Lung (tissue), 12 donors: ENCODE results near the gene WDR20. TPM values are rescaled to one million over a fixed set of nuclear protein-coding genes. Genes with fewer than 3 reads are reported as not detected.

Experiments
- ATAC-seq: fragments of 200-7000 bp; cut with Tn5 transposase; one replicate; pipeline ENCODE4 v1.9.1; 2020; ENCODE audit warnings: moderate number of reproducible peaks; ENCODE audit not compliant: insufficient read depth, low FRiP score
- DNase-seq, 3 donors: peaks; one replicate each; pipeline ENCODE4 v3.0.0-alpha.2; 2013 to 2017
- H3K27ac ChIP-seq, 2 donors: one replicate each; pipeline ENCODE4 v1.5.1; 2013; ENCODE audit warnings: mild to moderate bottlenecking in 2 of 2, moderate library complexity in 2 of 2, control low read depth in 1 of 2, inconsistent platforms in 1 of 2, low read depth in 1 of 2, low read length in 1 of 2
- H3K27me3 ChIP-seq, 3 donors: one replicate each; pipeline ENCODE4 v1.5.1; 2013; ENCODE audit warnings: low read length in 2 of 3; ENCODE audit not compliant: control insufficient read depth in 3 of 3, insufficient read depth in 3 of 3
- H3K36me3 ChIP-seq, 4 donors: one replicate each; pipeline ENCODE4 v1.5.1; 2013; ENCODE audit warnings: low read length in 4 of 4, mild to moderate bottlenecking in 1 of 4, moderate library complexity in 1 of 4; ENCODE audit not compliant: control insufficient read depth in 4 of 4, insufficient read depth in 4 of 4
- H3K4me1 ChIP-seq, 5 donors: one replicate each; pipeline ENCODE4 v1.5.1; 2013; ENCODE audit warnings: low read length in 5 of 5, mild to moderate bottlenecking in 2 of 5, moderate library complexity in 1 of 5; ENCODE audit not compliant: control insufficient read depth in 5 of 5, insufficient read depth in 5 of 5
- H3K4me3 ChIP-seq: one replicate; pipeline ENCODE4 v1.5.1; 2013; ENCODE audit warnings: mild to moderate bottlenecking, control low read depth, moderate library complexity
- H3K9ac ChIP-seq, 2 donors: one replicate each; pipeline ENCODE4 v1.5.1; 2013; ENCODE audit warnings: low read length in 2 of 2, control low read depth in 1 of 2; ENCODE audit not compliant: insufficient read depth in 1 of 2
- H3K9me3 ChIP-seq, 4 donors: one replicate each; pipeline ENCODE4 v1.5.1; 2013; ENCODE audit warnings: low read length in 3 of 4, mild to moderate bottlenecking in 1 of 4, moderate library complexity in 1 of 4; ENCODE audit not compliant: control insufficient read depth in 4 of 4, insufficient read depth in 3 of 4
- WGBS, 2 donors: extraction: QIAGEN DNeasy Blood & Tissue Kit; methylation state at CpG; one replicate each; pipeline ENCODE4 v1.1.7; 2013; 5-methylcytosine and 5-hydroxymethylcytosine counted together
- polyA plus RNA-seq, 2 donors: library from polyadenylated mRNA; stranded (reverse); fragments of 200-250 nt; gene quantifications; one replicate each; pipeline ENCODE4 v1.2.1, GENCODE V29; 2013
- total RNA-seq, 2 donors: library from RNA; depleted of rRNA in 1 of 2; stranded (reverse); fragments of >200 nt in 1 of 2; gene quantifications; one replicate each; pipeline ENCODE4 v1.2.1, GENCODE V29; 2014 to 2021
- TF ChIP-seq, protein P1 (sequence below): IDR thresholded peaks from 2 replicates; pipeline ENCODE4 v1.5.1; 2012; ENCODE audit warnings: mild to moderate bottlenecking; ENCODE audit errors: control extremely low read depth, extremely low read depth
- donor health status: control.
- donor health status: control.
- donor health status: Bipolar disorder and iron deficiency.
- donor health status: healthy.
- donor health status: DM: yes; HTN: yes; CAD: no.

Gene WDR20
- total and polyA plus RNA-seq, 4 donors = 10.3 to 30.7 (median 19.7) TPM

DNA sequence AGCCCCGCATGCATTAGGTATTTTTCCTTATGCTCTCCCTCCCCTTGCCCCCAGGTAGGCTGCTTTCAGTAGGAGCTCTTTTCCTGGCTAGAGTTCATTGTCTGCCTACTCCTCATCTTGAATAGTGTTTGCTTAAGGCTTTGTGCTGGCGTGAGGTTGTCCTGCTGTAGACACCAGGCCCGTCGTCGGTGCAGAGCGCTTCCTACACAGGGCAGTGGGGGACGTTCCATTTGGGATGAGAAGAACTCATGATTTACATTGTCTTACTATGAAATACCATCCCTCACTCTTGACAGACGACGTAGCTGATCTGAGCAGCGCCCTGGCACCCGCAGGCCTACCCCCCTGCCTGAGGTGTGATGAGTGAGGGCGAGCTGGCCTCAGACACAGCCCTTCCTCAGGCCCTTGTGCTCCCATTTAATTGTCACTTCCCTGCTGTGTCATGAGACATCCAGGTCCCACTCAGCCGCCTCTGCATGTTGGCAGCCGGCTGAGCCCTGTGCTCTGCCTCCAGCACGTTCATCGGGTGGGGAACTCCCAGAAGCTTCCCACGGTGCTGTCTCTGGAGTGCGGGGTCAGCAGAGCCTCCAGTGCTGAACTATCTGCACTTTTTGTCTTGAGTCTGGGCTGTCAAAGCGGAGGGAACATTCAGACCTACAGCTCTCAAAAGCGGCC, 76.0 kb downstream of the WDR20 start:
- WGBS, 2 donors = 84 to 91% methylated on average over 20 of the region's 20 CpGs
- DNase-seq = peak in 1 of 3 donors; percentile 7

DNA sequence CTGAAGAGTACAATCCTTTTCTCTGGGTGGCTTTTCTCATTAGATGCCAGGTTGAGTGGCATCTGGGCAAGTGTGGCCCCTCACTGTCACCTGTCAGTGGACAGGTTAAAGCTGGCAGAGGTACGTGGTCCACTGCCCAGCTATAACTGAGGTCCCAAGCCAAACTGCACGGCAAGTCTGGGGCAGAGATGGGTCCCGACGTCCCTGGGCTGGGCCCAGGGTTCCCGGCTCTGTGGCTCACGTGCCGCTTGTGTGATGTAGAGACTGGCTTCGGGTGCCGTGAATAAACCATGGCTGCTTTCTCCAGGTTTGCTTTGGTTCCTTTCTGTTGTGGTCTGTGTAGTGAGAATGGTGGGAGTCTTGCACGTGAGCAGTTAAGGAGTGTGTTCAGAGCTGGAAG, 77.7 kb downstream of the WDR20 start:
- TF ChIP-seq, protein P1, sequence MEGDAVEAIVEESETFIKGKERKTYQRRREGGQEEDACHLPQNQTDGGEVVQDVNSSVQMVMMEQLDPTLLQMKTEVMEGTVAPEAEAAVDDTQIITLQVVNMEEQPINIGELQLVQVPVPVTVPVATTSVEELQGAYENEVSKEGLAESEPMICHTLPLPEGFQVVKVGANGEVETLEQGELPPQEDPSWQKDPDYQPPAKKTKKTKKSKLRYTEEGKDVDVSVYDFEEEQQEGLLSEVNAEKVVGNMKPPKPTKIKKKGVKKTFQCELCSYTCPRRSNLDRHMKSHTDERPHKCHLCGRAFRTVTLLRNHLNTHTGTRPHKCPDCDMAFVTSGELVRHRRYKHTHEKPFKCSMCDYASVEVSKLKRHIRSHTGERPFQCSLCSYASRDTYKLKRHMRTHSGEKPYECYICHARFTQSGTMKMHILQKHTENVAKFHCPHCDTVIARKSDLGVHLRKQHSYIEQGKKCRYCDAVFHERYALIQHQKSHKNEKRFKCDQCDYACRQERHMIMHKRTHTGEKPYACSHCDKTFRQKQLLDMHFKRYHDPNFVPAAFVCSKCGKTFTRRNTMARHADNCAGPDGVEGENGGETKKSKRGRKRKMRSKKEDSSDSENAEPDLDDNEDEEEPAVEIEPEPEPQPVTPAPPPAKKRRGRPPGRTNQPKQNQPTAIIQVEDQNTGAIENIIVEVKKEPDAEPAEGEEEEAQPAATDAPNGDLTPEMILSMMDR = no peak
- Histone ChIP-seq H3K36me3 (peaks cover 0 to 20% (median 2%) of the 10 kb centered on the region in 4 donors), H3K9me3 (no peaks in the 10 kb centered on the region), H3K4me1 (peaks cover 0 to 16% (median 0%) of the 10 kb centered on the region in 5 donors), H3K27ac (no peak overlapping the region), H3K27me3 (no peaks in the 10 kb centered on the region), H3K4me3 (no peak overlapping the region), H3K9ac (no peak overlapping the region)
- DNase-seq (no peak), ATAC-seq (no peak)
- WGBS, 2 donors = 97 to 100% methylated on average over 10 of the region's 10 CpGs

More for the DNA sequence above, 76.0 kb downstream of the WDR20 start:
- TF ChIP-seq, protein P1 = no peak
- ATAC-seq = no peak
- Histone ChIP-seq H3K36me3 (peaks cover 0 to 25% (median 5%) of the 10 kb centered on the region in 4 donors), H3K9me3 (no peaks in the 10 kb centered on the region), H3K4me3 (no peak overlapping the region), H3K9ac (no peak overlapping the region), H3K27me3 (no peaks in the 10 kb centered on the region), H3K27ac (peak overlapping the region in 1 of 2 donors; percentile 41), H3K4me1 (peaks cover 0 to 16% (median 0%) of the 10 kb centered on the region in 5 donors)

DNA sequence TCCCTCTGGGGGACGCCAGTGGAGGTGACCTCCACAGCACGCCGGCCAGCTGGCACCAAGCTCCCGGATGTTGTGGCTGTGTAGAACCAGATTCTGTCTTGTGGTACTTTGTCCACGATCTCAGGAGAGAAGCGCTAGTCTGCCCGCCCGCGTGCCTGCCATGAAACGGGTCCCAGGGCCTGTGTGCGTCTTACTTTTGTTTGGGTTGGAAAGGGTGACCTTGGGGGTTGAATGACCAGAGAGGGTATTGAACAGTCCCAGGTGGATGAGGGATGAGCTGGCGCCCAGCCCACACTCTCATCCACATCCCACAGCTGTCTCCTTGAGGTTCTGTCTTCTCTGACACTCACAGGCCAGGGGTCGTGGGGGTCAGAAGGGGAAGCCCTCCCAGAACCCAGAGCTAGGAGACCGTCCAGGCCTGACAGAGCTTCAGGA, 78.3 kb downstream of the WDR20 start:
- H3K36me3 ChIP-seq = peaks cover 0 to 21% (median 2%) of the 10 kb centered on the region in 4 donors
- DNase-seq (no peak), ATAC-seq (no peak)
- H3K4me1 ChIP-seq = peaks cover 0 to 16% (median 0%) of the 10 kb centered on the region in 5 donors
- H3K27me3 ChIP-seq = no peaks in the 10 kb centered on the region
- TF ChIP-seq, protein P1 = no peak
- WGBS, 2 donors = 94 to 95% methylated on average over 14 of the region's 14 CpGs
- no peak overlapping the region for H3K9ac ChIP-seq
- no peaks in the 10 kb centered on the region for H3K9me3 ChIP-seq
- no peak overlapping the region for H3K4me3 ChIP-seq
- no peak overlapping the region for H3K27ac ChIP-seq
